ENCODE results near the gene UPF2. TPM values are rescaled to one million over a fixed set of nuclear protein-coding genes. Genes with fewer than 3 reads are reported as not detected.
A peak's percentile ranks its signal among the peaks of the same experiment; 100 is the strongest.

Gene UPF2
- total RNA-seq, 1 donor from 2014 or later, result 10.9 TPM

GRCh38 chr10:11885437-11886137 lies 157.0 kb downstream of the UPF2 start:
- DNase-seq (ENCODE audit: low read depth in 2 of 2), result no peak

DNA sequence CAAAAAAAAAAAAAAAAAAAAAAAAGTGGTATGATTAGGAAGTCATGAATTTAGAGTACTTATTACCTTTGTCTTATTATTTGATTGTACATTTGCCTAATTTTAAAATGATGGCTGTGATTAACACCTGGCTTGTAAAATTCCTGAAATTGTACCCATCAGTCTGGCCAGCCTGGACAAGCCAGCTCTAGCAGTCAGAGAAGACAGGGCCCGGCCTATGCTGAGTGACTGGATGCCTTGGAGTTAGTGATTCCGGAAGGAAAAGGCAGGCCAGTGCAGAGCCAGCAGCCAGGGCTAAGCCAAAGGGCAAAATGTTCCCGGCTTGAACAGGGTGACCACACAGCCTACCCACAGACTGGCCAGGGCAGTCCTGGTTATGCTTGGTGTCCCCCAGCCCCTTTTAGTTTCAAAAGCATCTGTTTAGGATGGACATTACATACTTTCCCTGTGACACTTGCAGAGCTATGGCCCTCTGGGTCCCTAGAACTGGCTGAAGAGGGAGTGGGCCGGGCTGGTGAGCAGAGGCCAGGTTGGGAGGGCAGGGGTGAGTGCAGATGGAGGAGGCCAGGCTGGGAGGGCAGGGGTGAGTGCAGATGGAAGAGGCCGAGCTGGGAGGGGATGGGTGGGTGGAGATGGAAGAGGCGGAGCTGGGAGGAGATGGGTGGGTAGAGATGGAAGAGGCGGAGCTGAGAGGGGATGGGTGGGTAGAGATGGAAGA lies 157.7 kb downstream of the UPF2 start:
- no peak for DNase-seq (ENCODE audit: low read depth in 2 of 2)

DNA sequence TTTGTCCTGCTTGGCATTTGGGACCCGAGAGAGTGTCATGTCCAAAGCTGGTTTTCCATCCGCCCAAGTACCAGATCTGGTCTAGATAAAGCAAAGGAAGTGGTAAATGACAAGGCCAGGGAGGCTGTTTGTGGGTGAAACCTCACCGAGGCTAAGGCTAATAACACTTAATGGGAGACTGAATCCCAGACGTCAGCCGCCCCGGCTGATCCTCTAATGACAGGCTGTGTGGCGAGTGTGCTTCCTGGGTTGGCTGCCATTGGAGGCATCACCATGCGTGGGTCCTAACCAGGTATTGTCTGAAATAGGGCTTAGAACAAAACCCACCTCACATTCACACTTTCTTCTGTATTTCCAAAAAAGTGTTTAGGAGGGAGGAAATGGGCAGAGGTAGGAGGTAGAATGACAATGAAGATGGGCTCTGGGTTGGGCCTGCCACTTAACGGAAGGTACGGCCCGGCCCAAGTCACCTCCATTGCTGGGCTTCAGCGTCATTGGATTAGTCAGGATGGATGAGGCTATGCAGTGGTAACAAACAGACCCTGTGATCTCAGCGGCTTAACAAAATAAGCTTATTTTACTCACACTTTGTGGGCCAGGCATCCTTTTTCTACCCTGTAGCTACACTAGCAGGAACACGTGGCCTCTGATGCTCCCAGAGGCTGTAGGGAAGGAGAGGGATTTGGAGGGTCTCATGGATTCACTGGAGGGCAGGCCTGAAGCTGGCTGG lies 159.8 kb downstream of the UPF2 start:
- no peak for DNase-seq (ENCODE audit: low read depth in 2 of 2)

DNA sequence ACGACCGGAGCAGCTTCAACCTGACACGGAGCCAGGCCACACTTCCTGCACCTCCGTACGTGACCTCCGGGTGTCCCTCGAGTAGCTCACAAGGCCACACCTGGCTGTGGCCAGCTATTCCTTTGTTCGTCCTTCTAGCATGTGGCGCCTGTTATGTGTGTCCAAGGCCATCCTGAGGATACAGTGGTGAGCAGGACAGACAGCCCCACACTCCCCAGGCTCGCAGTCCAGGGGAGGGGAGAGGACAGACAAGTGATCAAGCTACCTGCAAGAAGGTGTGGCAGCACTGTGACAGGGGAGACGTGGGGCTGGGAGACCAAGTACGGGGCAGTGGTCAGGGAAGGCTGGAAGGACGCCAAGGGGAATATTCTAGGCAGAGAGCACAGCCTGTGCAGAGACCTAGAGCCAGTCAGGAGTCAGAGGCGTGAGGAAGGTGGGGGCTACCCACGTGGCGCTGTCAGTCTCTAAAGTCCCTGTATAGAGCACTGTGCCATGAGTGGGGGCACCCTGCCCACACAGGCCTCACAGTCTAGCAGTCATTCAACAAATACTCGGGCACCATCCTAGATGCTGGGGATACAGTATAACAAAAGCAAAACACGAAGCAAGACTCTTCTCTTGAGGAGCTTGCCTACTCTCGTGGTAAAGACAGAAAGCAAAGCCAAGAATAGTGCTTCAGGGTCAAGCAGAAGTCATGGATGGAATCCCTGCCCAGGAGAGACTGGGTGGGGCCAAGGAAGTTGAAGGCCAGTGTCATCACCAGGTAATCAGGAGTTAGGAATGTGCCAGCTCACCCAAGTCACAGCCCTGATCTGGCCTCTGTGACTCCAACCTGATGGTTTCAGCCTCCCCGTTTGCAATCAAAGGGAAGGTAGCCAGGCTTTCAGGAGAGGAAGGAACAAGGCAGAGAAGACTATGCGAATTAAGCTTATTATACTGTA lies 160.9 kb downstream of the UPF2 start:
- DNase-seq (ENCODE audit: low read depth in 2 of 2), result no peak

GRCh38 chr10:11881030-11881476 lies 161.6 kb downstream of the UPF2 start:
- no peak for DNase-seq (ENCODE audit: low read depth in 2 of 2)

DNA sequence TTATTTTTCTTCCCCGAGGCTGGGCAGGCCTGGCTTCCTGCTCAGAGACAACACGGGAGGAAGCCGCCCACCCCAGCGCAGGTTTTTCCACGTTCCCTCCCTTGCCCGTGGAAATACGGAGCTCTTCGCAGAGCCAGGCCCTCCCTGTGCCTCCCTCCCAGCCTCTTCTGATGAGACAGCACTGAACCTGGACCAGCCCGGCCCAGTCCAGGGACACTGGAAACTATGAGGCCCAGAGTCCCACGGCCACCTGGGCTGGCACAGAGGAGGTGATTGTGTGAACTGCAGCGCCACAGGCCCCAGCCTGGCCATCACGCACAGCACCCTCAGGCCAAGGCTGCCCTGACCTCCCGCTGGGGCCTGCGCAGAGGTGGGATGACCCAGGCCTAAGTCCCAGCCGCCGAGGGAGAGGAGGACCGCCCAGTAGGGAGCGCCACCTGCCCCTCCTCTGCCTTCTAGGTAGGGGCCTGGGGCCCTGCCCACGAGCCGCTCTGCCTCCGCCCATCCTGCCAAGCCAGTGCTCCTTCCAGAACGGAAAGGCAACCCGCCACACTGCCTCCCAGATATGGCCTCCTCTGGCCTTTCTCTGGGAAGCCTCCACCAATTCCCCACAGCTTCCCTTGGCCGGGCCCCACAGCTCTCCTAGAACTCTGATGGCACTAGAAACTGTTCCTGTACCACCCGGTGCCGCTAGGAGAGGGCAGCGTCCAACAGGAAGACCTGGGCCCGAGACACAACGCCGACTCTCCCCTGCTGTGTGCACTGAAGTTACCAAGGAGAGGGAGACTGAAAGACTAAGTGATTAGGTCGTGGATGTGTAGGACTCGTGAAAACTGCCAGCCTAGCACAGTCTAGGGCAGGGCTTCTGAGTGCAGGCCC lies 162.2 kb downstream of the UPF2 start:
- peak in 1 of 2 donors; percentile 23 for DNase-seq (ENCODE audit: low read depth in 2 of 2)

GRCh38 chr10:11879387-11880094 lies 163.1 kb downstream of the UPF2 start:
- DNase-seq (ENCODE audit: low read depth in 2 of 2), result no peak

DNA sequence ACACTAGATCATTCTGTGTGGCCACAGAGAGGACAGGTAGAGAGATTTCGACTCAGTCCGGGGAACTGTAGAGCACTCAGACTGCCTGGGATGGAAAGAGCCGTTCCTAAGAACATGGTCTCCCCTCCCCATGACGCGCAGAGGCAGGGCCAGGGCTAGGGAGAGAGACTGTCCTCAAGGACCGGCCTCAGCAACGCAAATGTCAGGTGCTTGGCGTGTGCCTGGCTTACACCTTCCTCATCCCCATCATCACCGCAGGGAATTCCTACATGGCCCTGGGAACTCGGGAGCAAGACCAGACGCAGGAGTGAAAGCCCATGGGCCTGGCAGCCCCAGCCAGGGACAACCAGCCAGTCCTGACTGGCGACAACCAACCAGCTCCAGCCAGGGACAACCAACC lies 163.8 kb downstream of the UPF2 start:
- DNase-seq (ENCODE audit: low read depth in 2 of 2), result no peak

- no peak for DNase-seq (ENCODE audit: low read depth in 2 of 2)
Observed at GRCh38 chr10:11877591-11877905, 165.1 kb downstream of the UPF2 start.

- no peak for DNase-seq (ENCODE audit: low read depth in 2 of 2)
Observed at GRCh38 chr10:11876805-11877590, 165.6 kb downstream of the UPF2 start.

DNA sequence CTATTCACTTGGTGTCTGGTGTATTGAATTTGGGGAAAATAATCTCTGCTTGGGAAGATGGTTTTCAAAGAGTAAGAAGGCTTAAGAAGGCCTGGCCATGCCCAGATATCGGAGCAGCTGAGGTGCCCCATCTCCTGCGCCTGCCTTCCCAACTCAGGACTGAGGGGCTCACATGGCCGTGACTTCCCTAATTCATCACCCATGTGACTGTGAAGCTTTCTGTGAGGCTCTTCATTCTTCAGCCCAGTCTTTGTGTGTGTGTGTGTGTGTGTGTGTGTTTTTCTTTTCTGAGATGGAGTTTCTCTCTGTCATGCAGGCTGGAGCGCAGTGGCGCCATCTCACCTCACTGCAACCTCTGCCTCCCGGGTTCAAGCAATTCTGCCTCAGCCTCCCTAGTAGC lies 166.3 kb downstream of the UPF2 start:
- no peak for DNase-seq (ENCODE audit: low read depth in 2 of 2)

DNA sequence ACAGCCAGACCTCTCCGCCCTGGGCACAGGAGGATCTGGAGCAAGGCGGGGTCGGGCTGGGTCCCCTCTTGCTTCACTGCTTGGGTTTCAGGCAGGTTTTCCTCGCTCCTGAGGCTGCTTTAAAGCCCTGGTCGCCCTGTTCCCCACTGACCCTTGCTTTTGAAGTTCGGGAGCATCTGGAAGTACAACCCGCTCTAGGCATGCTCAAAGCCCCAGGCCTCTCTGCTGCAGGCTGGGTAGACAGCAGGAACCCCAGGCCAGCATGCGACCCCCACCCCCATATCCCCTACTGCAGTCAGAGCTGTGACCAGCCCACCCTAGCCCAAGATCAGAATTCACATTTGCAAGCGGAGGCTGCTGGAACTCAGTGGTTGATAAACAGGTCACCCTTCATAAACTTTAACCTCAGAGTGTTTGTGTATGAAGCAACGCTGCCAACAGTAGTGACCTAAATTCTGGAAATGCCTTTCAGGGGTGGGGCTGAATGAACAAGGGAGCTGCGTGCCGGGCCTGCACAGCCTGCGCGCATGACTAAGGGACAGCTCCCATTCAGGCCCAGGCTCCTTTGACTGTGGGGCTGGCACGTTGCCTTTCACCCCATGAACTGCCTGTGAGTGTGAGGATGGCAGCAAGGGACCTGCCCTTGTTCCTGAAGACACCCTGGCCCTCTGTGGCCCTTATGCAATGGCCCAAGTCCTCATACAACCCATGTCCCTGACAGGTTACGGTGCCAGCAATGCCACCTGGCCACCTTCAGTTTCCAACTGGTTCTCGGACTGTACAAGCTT lies 166.9 kb downstream of the UPF2 start:
- peak; percentile 69 to 79 for DNase-seq (ENCODE audit: low read depth in 2 of 2)

- peak; percentile 20 to 21 for DNase-seq (ENCODE audit: low read depth in 2 of 2)
Observed at GRCh38 chr10:11874568-11875493, 167.8 kb downstream of the UPF2 start.

- DNase-seq (ENCODE audit: low read depth in 2 of 2), result peak in 1 of 2 donors; percentile 76
Observed at GRCh38 chr10:11871466-11871865, 171.1 kb downstream of the UPF2 start.

GRCh38 chr10:11870900-11871400 lies 171.7 kb downstream of the UPF2 start:
- DNase-seq (ENCODE audit: low read depth in 2 of 2), result peak in 1 of 2 donors; percentile 66

GRCh38 chr10:11870461-11870780 lies 172.2 kb downstream of the UPF2 start:
- no peak for DNase-seq (ENCODE audit: low read depth in 2 of 2)

All from lung microvascular endothelial cell (primary cell).